Posterior cingulate gyrus (tissue), 11 donors: Measurements from ENCODE around the gene PIBF1.
A peak's percentile ranks its signal among the peaks of the same experiment; 100 is the strongest.
"Not testable (repeated sequence)": the region's sequence is repeated elsewhere in the genome, so short reads cannot be mapped to it uniquely, and the experiment has no call there.

Experiments
- DNase-seq, 10 donors: peaks; one replicate each; pipeline versions ENCODE4 v3.0.0 to v3.0.0-alpha.2; 2020 to 2021; ENCODE audit warnings: mixed read lengths in 3 of 10
- intact Hi-C: fragments of 100-400 bp; cut with DNase I; formaldehyde crosslinking; loops from one replicate; pipeline ENCODE4 v1.15.1; 2023

Gene PIBF1, protein sequence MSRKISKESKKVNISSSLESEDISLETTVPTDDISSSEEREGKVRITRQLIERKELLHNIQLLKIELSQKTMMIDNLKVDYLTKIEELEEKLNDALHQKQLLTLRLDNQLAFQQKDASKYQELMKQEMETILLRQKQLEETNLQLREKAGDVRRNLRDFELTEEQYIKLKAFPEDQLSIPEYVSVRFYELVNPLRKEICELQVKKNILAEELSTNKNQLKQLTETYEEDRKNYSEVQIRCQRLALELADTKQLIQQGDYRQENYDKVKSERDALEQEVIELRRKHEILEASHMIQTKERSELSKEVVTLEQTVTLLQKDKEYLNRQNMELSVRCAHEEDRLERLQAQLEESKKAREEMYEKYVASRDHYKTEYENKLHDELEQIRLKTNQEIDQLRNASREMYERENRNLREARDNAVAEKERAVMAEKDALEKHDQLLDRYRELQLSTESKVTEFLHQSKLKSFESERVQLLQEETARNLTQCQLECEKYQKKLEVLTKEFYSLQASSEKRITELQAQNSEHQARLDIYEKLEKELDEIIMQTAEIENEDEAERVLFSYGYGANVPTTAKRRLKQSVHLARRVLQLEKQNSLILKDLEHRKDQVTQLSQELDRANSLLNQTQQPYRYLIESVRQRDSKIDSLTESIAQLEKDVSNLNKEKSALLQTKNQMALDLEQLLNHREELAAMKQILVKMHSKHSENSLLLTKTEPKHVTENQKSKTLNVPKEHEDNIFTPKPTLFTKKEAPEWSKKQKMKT

DNA sequence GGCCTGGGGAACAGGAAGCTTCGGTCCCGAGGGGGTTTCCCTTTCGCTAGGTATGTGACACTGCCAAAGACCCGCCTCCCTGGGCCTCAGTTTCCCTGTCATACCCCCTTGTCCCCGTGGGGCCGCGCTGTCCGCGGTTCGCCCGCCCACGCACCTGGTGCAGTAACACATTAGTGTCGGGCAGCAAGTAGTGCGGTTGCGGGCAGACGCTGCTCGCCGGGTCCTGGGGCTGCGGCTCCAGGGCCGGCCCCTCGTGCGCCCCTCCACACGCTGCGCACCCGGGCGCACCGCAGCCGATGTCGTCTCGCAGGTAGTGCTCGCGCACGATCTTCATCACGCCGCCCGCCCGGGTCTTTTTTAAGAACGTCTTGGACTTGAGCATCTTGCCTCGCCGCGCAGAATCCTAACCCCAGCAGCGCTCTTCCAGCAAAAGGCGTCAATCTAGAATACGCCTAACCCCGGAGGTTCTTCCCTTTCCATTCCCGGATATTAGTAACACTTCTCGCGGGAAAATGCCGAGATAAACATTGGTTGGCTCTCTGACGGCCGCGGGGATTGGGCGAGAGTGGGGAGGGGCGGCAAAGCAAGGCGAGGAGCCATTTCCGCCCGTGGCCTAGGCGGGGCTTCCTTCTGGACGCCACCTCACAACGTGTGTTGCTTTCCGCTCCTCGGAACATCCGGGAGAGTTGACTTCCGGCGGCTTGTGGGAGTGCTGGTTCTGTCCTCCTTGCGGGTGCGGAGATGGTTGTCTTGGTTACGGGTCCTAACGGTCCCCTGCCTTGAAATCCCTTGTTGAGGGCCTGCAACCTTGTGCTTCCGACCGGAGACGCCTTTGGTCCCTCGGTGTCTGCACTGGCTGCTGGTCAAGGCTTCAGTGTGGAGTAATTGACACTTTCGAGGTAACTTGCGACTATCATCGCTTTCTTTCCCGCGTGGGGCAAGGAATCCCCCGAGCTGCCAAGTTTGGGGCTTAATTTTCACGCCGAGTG, at the start of gene PIBF1, which contains the start of gene DIS3:
Gene PIBF1 (plus strand): TSS at position 683 of the 989 bp plus-strand sequence. CDS start 1,337 bp downstream, outside the sequence.
Gene DIS3 (minus strand): TSS at position 450 of the 989 bp plus-strand sequence. CDS start 68 bp downstream, at position 382.
- intact Hi-C loops = loop anchor here (2.0 kb wide), 1 partner anchor 55 kb away; the partner anchor contains the start of genes BORA and MZT1
- peak; percentile 94 to 100 (median 98) for DNase-seq

DNA sequence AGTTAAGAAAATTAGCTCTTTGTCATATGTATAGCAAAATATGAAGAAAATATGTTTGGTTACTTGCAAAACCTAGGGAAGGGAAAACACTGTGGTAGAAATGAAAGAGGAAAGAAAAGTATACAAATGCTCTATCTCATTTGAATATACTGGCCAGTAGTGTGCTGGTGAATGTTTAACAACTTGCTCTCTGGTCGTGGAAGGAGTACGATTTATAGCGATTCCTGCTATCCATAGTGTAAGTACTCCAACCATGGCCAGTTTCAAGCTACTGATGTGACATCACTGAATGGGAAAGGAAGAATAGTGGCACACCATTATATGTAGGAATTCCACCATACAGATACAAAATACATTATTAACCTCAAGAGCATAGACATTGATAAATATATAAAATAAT, 44.9 kb upstream of the PIBF1 start:
- intact Hi-C loops = no loop called here

GRCh38 chr13:72740015-72740414, 41.9 kb upstream of the PIBF1 start:
- intact Hi-C loops = no loop called here
- DNase-seq = no peak

More for the DNA sequence above, 44.9 kb upstream of the PIBF1 start:
- DNase-seq = no peak

DNA sequence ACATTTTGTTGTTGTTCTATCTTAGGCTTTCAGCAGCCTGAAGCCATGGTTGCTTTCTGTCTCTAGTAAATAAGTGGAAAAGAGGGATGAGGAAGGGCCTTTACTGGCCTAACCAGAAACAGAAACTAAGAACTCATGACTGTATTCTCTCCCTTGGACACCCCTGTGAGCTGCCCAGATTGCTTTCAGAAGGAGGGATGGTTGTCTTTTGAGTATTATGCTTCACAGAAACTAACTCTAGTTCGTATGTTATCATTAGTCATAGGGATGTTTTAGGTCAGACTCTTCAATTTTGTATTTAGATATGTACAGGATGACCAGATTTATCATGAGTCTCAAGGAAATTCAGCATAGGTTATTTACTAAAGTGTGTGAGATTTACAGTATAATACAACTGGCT, 36.7 kb upstream of the PIBF1 start:
- intact Hi-C loops = no loop called here
- DNase-seq = no peak

- no peak for DNase-seq
- intact Hi-C loops = no loop called here
Observed at GRCh38 chr13:72751220-72751619, 30.7 kb upstream of the PIBF1 start.

DNA sequence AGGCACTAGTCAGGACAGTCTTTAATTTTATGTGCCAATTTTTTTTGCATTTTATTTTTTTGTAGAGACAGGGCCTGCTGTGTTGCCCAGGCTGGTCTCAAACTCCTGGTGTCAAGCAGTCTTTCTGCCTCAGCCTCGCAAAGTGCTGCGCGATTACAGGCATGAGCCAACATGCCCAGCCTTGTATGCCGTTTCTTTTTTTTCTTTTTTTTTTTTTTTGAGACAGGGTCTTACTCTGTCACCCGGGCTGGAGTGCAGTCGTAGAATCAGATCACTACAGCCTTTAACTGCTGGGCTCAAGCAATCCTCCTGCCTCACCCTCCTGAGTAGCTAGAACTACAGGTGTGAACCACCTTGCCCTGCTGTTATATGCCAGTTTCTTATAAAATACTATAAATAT, 27.8 kb upstream of the PIBF1 start:
- intact Hi-C loops = no loop called here
- DNase-seq = no peak

DNA sequence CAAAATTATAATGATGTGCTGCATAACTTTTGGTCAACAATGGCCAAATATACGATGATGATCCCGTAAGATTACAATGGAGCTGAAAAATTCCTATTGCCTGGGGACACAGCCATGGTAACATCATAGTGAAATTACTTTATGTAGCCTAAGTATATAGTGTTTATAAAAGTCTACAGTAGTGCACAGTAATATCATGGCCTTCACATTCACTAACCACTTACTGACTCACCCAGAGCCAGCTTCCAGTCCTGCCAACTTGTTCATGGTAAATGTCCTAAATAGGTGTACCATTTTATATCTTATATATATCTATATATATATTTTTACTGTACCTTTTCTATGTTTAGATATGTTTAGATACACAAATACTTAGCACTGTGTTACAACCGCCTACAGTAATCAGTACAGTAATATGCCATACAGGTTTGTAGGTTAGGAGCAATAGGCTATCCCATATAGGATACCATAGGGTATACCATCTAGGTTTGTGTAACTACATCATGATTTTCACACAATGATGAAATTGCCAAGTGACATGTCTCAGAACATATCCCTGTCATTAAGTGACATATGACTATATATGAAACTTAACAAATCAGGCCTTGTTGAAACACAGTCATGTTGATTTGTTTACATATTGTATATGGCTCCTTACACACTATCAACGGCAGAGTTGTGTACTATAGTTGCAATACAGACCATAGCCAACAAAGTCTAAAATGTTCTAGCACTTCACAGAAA, 24.0 kb upstream of the PIBF1 start:
- intact Hi-C loops = no loop called here
- no peak for DNase-seq

GRCh38 chr13:72760189-72760588, 21.7 kb upstream of the PIBF1 start:
- no peak for DNase-seq
- intact Hi-C loops = no loop called here

GRCh38 chr13:72763411-72763810, 18.5 kb upstream of the PIBF1 start:
- intact Hi-C loops = no loop called here
- DNase-seq = no peak

GRCh38 chr13:72774019-72774418, 7.9 kb upstream of the PIBF1 start:
- intact Hi-C loops = no loop called here
- DNase-seq = no peak

DNA sequence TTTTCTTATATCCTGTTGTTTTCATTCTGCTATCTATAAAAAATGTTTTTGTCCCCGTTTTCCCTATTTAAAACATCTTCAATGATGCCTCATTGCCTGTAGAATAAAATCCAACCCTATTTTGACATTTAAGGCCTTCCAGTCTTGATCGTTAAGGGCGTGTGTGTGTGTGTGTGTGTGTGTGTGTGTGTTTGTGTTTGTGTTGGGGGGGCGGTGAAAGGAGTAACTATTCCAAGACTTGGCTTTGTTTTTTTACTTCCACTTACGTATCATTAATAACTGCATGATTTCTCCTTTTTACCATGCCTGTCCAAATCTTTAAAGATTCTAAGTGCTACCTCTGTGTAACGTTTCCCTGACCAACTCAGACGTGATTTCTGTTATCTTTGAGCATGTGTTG, 784 bp downstream of the PIBF1 start:
- intact Hi-C loops = loop anchor here (2.0 kb wide), 1 partner anchor 56 kb away; the partner anchor contains the start of genes BORA and MZT1
- no peak for DNase-seq

DNA sequence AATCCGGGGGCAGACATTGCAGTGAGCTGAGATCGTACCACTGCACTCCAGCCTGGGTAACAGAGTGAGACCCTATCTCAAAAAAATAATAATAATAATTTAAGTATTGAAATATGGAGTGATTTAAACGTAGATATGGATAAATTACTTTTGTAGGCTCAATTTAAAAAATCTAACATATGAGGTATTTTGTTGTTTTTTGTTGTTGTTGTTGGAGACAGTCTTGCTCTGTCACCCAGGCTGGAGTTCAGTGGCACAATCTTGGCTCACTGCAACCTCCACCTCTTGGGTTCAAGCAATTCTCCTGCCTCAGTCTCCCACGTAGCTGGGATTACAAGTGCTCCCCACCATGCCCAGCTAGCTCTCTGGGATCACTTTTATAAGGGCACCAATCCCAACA, 2.7 kb downstream of the PIBF1 start:
- intact Hi-C loops = not testable (repeated sequence)

DNA sequence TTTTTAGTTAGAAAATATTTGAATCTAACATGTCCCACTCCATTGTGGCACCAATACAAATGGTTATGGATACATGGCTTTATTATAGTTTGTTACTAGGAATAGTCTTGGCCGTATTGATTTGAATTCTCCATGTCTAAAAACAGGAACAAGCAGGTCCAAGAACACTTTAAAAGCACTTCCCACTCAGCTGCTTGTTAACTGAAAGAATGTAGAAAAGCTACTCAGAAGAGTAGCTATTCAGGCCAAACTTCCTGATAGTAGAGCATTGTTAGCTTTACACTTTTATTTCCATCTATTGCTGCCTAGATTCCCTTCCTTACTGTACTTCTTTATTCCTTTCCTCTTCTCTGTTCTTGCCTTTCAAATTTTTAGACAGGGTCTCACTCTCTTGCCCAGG, 6.9 kb downstream of the PIBF1 start:
- intact Hi-C loops = no loop called here
- no peak for DNase-seq

More for the DNA sequence above, 2.7 kb downstream of the PIBF1 start:
- DNase-seq = not testable (repeated sequence)

GRCh38 chr13:72792640-72793039, 10.7 kb downstream of the PIBF1 start:
- intact Hi-C loops = no loop called here
- no peak for DNase-seq

DNA sequence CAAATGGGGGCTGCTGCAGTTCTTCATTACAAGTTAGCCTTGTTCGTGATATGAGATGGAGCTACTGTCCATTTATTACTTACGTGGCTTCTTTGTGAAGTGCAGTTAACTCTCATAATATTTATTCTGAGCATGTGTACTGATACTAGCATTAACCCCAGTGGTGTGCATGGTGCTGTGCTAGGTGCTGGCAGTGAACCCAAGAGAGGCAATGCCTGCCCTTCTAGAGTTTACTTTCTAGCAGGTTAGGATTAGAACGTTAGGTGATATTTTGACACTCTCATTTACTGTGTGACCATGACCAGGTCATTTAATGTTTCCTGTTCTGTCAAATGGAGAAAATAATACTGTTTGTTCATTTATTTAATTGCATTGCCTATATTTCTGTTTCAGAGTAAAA, 16.9 kb downstream of the PIBF1 start:
- intact Hi-C loops = no loop called here
- DNase-seq = no peak

DNA sequence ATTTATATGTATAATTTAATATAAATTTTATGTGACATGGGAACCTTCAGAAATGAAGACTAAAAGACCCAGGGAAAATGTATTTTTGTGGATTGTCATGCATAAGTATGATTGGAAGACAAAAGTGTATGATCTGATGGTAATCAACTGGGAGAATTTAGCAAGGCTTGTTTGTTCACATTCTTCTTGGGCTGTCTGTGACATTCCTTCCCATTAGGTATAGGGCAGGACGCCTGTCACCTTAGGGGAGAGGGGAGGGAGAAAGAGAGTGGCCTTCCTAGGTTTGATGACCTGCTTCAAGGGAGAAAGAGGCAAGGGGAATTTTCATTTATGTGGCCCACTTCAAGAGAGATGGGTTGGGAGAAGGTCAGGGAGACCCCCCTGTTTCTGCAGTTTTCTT, 22.4 kb downstream of the PIBF1 start:
- intact Hi-C loops = no loop called here
- DNase-seq = no peak

DNA sequence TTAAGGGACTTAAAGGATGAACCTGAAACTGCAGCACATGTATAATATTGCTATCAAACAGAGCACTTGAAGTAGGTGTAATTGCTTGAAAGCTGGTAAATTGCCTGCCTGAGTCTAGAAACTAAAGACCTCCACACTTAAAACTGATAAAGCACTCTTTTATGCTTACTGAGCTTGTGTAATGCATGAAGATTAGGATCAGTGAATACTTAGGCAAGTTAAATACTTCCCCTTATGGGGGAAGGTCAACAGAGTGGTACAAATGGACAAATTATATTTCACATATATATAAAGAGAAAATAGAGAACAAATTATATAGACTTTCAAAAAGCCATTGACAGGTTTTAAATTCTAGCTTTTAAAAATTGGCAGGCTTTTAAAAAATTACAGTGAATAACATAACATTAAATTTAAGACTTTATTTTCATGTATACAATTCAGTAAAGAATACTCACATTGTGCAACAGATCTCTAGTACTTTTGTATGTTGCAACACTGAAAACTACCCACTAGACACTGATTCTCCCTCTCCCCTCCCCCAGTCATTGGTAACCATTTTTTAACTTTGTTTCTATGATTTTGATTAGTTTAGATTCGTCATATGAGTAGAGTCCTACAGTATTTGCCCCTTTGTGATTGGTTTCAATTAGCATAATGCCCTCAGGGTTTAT, 23.9 kb downstream of the PIBF1 start:
- intact Hi-C loops = no loop called here
- DNase-seq = no peak

DNA sequence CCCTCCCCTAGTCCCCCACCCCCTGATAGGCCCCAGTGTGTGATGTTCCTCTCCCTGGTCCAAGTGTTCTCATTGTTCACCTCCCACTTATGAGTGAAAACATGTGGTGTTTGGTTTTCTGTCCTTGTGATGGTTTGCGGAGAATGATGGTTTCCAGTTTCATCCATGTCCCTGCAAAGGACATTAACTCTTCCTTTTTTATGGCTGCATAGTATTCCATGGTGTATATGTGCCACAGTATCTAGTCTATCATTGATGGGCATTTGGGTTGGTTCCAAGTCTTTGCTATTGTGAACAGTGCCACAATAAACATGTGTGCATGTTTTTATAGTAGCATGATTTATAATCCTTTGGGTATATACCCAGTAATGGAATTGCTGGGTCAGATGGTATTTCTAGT, 24.6 kb downstream of the PIBF1 start:
- intact Hi-C loops, DNase-seq: not testable (repeated sequence)

DNA sequence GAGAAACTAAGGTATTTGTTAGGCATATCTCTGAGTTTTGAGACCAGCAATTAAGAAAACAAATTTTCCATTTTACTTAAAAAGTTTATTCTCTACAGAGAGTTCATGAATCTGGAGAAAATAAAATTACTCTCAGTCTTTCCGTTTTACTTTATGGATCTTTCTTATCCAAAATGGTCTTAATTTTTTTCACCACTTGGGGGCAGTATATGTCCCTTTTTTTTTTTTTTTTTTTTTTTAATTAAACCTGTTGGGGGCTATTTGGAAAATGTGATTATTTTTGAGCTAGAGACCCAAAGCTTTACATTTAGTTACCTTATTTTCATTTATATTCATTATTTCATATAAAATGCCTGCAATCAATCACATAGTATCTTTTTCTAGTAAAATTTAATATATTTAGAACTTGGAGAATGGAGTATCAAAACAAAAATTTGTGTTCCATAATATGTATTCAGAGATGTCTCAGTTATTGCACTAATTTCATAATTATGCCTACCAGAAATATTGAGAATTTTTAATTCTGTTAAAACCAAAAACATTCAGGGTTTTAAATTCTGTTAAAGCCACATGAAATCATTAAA, 27.1 kb downstream of the PIBF1 start:
- intact Hi-C loops = loop anchor here (2.0 kb wide), 1 partner anchor 900 kb away; no protein-coding TSS in a partner anchor
- DNase-seq = no peak
